HL-60 (cell line): ENCODE results near the gene EPSTI1.

ENCODE experiments used
- DNase-seq, 2 experiments: peaks; one replicate each; pipeline ENCODE4 v3.0.0-alpha.2; 2010 to 2020; ENCODE audit warnings: low read depth in 1 of 2, low spot score in 1 of 2
- H3K27ac ChIP-seq: fragments of 250-450 bp; sonication (Bioruptor Pico); replicated peaks from 2 replicates; pipeline ENCODE4 v1.5.1; 2020; ENCODE audit warnings: mild to moderate bottlenecking, moderate library complexity
- H3K27me3 ChIP-seq: fragments of 250-450 bp; sonication (Bioruptor Pico); 2 replicates; pipeline ENCODE4 v1.5.1; 2021; ENCODE audit warnings: mild to moderate bottlenecking, moderate library complexity; ENCODE audit not compliant: insufficient read depth, poor library complexity, severe bottlenecking
- H3K4me3 ChIP-seq: replicated peaks from 2 replicates; pipeline ENCODE4 v1.5.1; 2011; ENCODE audit warnings: mild to moderate bottlenecking, control low read depth, low read length; ENCODE audit not compliant: insufficient read depth
- GABPA ChIP-seq: IDR thresholded peaks from 2 replicates; pipeline ENCODE4 v1.6.1; 2012; ENCODE audit warnings: low read depth
- POLR2AphosphoS5 ChIP-seq: IDR thresholded peaks from 2 replicates; pipeline ENCODE4 v1.6.1; 2012; ENCODE audit warnings: low read depth
- REST ChIP-seq: IDR thresholded peaks from 2 replicates; pipeline ENCODE4 v1.6.1; 2012; ENCODE audit warnings: low read depth; ENCODE audit not compliant: insufficient replicate concordance
- SPI1 ChIP-seq: IDR thresholded peaks from 2 replicates; pipeline ENCODE4 v1.6.1; 2012; ENCODE audit warnings: low read depth, mild to moderate bottlenecking, borderline replicate concordance
- TF ChIP-seq, protein P1 (sequence below): IDR thresholded peaks from one replicate; pipeline ENCODE4 v1.5.1; 2011; ENCODE audit warnings: low read length, control low read depth, inconsistent platforms; ENCODE audit not compliant: insufficient read depth

Gene EPSTI1

DNA sequence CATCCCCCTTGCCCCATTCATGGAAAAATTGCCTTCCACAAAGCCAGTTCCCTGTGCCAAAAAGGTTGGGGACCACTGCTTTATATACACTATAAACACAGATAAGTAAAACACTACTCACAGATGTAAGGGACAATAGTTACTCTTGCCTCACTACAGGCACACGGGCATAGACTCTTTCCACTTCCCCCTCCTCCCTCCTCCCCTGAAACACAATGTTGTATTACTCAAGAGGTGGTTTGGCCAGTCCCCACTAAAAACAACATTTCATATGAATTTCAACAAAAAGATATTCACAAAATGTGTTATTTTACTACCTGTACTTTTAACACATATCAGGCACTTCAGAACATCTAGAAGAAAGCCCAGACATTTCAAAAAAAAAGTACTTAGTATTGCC is 45.1 kb downstream of the EPSTI1 start:
- Histone ChIP-seq H3K27ac (no peak overlapping the region), H3K4me3 (no peak overlapping the region), H3K27me3 (no peaks in the 10 kb centered on the region)
- TF ChIP-seq SPI1 (peak; percentile 27; the same call in 1 of the 2 replicates), REST (no peak)
- peak; percentile 7 to 23 for DNase-seq

GRCh38 chr13:42929886-42930535 is 62.0 kb downstream of the EPSTI1 start:
- H3K4me3 ChIP-seq, result no peak overlapping the region
- H3K27me3 ChIP-seq, result no peaks in the 10 kb centered on the region
- DNase-seq, result no peak
- H3K27ac ChIP-seq, result no peak overlapping the region
- TF ChIP-seq, protein P1, sequence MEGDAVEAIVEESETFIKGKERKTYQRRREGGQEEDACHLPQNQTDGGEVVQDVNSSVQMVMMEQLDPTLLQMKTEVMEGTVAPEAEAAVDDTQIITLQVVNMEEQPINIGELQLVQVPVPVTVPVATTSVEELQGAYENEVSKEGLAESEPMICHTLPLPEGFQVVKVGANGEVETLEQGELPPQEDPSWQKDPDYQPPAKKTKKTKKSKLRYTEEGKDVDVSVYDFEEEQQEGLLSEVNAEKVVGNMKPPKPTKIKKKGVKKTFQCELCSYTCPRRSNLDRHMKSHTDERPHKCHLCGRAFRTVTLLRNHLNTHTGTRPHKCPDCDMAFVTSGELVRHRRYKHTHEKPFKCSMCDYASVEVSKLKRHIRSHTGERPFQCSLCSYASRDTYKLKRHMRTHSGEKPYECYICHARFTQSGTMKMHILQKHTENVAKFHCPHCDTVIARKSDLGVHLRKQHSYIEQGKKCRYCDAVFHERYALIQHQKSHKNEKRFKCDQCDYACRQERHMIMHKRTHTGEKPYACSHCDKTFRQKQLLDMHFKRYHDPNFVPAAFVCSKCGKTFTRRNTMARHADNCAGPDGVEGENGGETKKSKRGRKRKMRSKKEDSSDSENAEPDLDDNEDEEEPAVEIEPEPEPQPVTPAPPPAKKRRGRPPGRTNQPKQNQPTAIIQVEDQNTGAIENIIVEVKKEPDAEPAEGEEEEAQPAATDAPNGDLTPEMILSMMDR, result no peak
- TF ChIP-seq SPI1, result no peak

DNA sequence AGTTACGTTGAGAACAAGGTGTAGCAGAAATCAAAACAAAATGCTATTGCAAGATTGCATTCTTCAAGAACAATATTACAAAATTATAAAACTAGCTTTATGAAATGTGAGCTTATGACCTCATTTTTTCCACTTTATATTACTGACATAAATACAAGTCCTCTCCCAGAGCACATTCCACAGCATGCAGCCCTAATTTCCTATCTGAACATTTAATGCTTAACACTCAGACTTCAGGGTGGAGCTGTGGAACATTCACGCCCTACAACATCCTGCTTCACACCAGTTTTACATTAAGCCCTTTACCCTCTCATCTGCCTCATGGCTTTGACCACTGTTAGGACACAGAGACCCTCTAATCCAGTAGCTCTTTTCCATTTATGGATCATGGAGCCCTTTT is 65.5 kb downstream of the EPSTI1 start:
- H3K27ac ChIP-seq, result no peak overlapping the region
- H3K27me3 ChIP-seq, result peaks cover 3% of the 10 kb centered on the region
- TF ChIP-seq, protein P1, result no peak
- no peak for DNase-seq
- H3K4me3 ChIP-seq, result no peak overlapping the region

DNA sequence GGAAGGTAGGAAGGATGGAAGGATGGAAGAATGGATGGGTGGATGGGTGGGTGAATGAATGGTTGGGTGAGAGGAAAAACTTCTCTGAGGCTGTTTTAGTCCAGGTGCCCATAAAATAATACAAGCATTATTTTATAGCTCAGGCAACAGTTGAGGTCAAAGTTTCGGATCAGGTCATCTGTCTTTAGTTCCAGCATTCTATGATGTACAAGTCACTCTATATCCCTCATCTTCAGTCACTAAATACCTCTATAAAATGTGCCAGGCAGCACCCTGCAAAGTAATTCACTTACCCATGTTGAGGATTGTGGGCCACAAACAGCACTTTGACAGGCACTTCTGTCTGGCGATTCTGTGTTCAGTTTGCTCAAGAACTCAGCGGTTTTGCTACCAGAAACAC is 66.0 kb downstream of the EPSTI1 start:
- Histone ChIP-seq H3K27ac (no peak overlapping the region), H3K27me3 (peaks cover 3% of the 10 kb centered on the region), H3K4me3 (no peak overlapping the region)
- TF ChIP-seq REST, result no peak
- no peak for TF ChIP-seq GABPA
- TF ChIP-seq SPI1, result no peak
- TF ChIP-seq POLR2AphosphoS5, result no peak
- TF ChIP-seq, protein P1, result no peak
- DNase-seq, result no peak
